SIG-M5 treated with dmso at 0.1 percent for 504 hours (cell line): ENCODE data around the gene SAMM50.
A peak's percentile ranks its signal among the peaks of the same experiment; 100 is the strongest.

Source experiments
- DNase-seq: peaks from one replicate; lab custom pipeline; 2025; ENCODE audit not compliant: unreplicated experiment; lab: John Stamatoyannopoulos, UW

Gene SAMM50

GRCh38 chr22:43955040-43955882, at the start of gene SAMM50:
Gene SAMM50 (plus strand): TSS chr22:43955442. CDS start chr22:43955578, 136 bp downstream.
- peak; percentile 89 for DNase-seq

DNA sequence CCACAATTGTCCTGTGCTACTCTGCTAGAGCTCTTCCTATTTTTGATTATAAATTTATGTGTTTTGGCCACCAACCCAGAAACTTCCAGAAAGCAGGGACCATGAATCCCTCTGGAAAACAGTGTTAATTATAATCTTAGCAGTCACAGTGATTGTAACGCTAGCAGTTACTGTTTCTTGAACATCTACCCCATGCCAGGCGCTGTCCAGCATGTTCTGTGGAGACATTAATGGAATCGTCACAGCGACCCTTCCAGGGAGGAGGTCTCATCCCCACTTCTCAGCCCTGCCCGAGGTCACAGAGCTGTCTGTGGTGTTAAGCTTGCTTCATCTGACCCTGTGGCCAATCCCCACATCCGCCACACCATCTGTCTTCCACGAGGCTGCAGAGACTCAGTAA, 49.6 kb upstream of the SAMM50 start:
- no peak for DNase-seq

DNA sequence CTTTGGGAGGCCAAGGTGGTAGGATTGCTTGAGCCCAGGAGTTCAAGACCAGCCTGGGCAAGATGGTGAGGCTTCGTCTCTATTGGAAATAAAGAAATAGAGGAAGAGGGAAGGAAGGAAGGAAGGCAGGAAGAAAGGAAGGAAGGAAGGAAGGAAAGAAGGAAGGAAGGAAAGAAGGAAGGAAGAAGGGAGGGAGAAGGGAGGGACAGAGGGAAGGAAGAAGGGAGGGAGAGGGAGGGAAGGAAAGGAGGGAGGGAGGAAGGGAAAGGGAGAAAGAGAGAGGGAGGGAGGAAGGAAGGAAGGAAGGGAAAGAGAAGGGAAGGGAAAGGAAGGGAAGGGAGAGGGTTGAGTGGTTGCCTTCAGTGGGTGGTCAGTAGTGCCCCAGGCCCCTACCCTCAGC, 45.5 kb upstream of the SAMM50 start:
- DNase-seq = no peak

- no peak for DNase-seq
These were observed 45.0 kb upstream of the SAMM50 start for GRCh38 chr22:43910178-43910695.

GRCh38 chr22:43911351-43911750, 43.9 kb upstream of the SAMM50 start:
- DNase-seq = no peak

DNA sequence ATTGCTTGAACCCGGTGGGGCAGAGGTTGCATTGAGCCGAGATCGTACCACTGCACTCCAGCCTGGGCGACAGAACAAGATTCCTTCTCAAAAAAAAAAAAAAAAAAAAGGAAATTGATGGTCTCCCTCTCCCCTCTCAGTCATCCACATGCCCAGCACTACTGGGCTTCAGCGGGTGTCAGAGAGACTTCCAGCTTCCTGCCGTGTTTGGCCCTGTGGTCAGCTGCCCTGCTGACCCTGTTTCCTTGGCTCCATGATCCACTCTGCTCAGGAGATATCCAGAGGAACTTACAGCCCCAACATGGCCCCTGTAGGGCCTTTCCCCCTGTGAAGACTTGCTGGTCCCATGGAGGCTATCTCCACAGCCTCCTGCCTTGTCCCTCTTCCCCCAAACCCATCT, 37.7 kb upstream of the SAMM50 start:
- no peak for DNase-seq

- no peak for DNase-seq
These were observed 35.9 kb upstream of the SAMM50 start for GRCh38 chr22:43919106-43919973.

DNA sequence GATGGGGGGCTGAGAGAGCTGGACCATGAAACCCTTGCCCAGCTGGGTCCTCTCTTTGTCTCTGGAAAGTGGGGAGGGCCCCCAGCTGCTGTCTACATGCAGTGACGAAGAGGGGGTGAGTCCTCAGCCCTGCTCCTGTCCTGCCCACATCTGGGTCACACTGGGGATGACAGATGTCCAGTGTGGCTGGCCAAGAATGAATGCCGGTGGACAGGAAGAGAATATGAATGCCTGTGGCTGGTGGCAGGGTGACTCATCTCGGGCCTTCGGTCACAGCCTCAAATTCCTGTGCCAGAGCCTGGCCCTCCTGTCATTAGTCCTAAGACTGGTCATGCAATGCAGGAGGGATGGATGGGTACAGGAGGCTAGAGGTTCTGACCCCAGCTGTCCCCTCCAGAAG, 33.9 kb upstream of the SAMM50 start:
- DNase-seq = no peak

- DNase-seq = no peak
These were observed 33.1 kb upstream of the SAMM50 start for GRCh38 chr22:43922123-43922522.

DNA sequence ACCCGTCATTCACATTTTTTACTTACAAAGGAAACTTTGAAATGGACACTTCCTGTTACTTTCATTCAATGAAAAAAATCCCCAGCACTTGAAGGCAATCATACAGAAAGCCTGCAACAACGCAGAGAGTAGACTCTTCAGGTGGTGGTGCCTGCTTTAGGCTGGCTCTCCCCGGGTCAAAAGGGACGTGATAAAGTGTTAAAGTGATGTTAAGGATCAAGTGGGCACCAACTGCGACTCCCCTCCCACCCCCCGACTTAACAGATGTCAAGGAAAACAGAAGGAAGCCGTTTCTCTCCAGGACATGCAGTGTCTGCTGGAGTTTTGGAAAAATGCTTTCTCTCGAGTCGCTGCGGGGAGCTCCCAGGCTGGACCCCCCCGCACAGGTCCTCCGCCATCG, 32.1 kb upstream of the SAMM50 start:
- DNase-seq = no peak

DNA sequence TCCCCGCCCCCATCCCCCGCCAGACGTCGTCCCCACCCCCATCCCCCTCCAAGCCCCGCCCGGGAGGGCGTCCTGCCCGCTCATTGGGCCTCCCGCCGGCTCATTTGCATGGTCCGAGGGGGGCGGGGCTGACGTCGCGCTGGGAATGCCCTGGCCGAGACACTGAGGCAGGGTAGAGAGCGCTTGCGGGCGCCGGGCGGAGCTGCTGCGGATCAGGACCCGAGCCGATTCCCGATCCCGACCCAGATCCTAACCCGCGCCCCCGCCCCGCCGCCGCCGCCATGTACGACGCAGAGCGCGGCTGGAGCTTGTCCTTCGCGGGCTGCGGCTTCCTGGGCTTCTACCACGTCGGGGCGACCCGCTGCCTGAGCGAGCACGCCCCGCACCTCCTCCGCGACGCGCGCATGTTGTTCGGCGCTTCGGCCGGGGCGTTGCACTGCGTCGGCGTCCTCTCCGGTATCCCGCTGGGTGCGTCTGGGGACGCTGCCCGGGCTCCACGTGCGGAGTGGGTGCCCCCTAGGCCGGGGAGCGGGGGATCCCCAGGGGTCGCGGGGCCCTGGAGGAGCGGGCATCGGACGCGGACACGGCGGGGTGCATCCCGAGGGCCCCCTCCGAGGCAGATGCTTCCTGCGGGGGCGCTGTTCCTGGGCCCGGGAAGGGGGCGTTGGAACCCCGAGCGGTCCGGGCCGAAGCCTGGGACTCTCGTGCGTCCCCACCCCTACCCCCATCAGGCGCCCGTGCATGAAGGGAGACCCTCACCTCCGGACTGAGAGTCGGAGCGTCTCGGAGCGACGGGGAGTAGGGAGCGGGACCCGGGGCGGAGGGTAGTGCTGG, 31.4 kb upstream of the SAMM50 start, which contains the start of gene PNPLA3:
TSS of gene PNPLA3 (plus strand) at position 175 of the 834 bp plus-strand sequence. CDS start at position 282, 107 bp downstream.
- peak; percentile 59 for DNase-seq

DNA sequence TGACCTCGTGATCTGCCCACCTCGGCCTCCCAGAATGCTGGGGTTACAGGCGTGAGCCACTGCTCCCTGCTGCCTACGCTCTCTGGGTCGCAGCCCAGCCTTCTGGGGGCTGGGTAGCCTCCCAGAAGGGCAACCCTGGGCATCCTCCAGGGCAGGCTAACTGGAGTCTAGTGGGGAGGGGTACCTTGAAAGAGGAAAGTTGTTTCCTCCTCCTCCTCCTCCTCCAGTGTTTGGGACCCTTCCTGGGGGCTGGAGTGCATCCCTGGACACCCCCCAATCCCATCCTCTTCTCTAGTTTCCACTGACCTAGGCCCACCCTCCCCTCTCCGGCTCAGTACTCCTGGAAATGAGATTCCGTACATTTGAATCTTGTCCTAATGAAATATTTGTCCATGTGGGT, 30.4 kb upstream of the SAMM50 start:
- DNase-seq = no peak

- no peak for DNase-seq
These were observed 29.6 kb upstream of the SAMM50 start for GRCh38 chr22:43925433-43926348.

DNA sequence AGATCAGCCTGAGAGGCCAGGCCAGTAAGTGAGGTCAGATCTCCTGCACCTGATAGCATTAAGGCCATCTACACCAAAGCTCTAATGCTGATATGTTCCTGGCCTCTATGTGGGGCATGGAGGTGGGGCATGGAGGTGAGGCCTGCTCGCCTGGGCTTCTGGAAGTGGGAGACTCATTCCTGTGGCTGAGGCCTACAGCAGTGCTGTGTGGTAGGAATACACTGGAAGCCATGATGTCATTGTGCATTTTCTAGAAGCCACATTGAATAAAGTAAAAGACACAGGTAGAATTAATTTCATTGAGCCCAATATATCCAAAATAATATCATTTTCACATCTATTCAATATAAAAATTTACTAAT, 28.9 kb upstream of the SAMM50 start:
- no peak for DNase-seq

DNA sequence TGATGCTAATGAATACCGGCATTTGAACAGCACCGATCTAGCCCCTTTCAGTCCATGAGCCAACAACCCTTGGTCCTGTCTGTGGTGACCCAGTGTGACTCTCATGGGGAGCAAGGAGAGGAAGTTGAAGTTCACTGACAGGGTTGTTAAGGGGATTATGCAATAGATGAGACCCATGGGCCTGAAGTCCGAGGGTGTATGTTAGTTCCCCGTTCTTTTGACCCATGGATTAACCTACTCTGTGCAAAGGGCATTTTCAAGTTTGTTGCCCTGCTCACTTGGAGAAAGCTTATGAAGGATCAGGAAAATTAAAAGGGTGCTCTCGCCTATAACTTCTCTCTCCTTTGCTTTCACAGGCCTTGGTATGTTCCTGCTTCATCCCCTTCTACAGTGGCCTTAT, 26.8 kb upstream of the SAMM50 start:
- peak; percentile 57 for DNase-seq

DNA sequence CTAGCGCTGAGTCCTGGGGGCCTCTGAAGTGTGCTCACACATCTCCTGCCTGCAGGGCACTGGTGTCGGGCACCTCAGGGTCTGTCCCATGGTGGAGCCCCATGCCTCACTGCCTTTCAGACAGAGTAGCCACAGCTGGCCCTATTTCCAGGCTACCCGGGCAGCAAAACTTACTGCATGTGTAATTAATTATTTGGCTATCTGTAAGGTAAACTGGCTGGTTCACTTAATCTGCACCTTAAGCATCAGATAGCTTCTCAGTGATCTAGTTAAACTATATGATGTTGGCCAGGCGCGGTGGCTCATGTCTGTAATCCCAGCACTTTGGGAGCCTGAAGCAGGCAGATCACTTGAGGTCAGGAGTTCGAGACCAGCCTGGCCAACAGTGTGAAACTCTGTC, 26.3 kb upstream of the SAMM50 start:
- DNase-seq = no peak

GRCh38 chr22:43931771-43932170, 23.5 kb upstream of the SAMM50 start:
- no peak for DNase-seq

- no peak for DNase-seq
These were observed 13.8 kb upstream of the SAMM50 start for GRCh38 chr22:43941449-43941848.

GRCh38 chr22:43944670-43945430, 10.4 kb upstream of the SAMM50 start:
- no peak for DNase-seq
